ENCODE measurements around the gene FRRS1L.

Gene FRRS1L

GRCh38 chr9:109166771-109167601 lies at the start of gene FRRS1L:
FRRS1L (minus strand) TSS chr9:109167249; CDS start chr9:109167138, 111 bp downstream.
- no peak for DNase-seq (ENCODE audit: low spot score)

GRCh38 chr9:109214414-109214813 lies 47.4 kb upstream of the FRRS1L start:
- no peak for DNase-seq (ENCODE audit: low spot score)

GRCh38 chr9:109213285-109214121 lies 46.5 kb upstream of the FRRS1L start:
- DNase-seq (ENCODE audit: low spot score): no peak

- DNase-seq (ENCODE audit: low spot score): no peak
Measured at GRCh38 chr9:109212768-109213167, 45.7 kb upstream of the FRRS1L start.

GRCh38 chr9:109206670-109207069 lies 39.6 kb upstream of the FRRS1L start:
- DNase-seq (ENCODE audit: low spot score): no peak

- DNase-seq (ENCODE audit: low spot score): no peak
Measured at GRCh38 chr9:109205526-109205925, 38.5 kb upstream of the FRRS1L start.

GRCh38 chr9:109203761-109204360 lies 36.8 kb upstream of the FRRS1L start:
- no peak for DNase-seq (ENCODE audit: low spot score)

- DNase-seq (ENCODE audit: low spot score): no peak
Measured at GRCh38 chr9:109199676-109200075, 32.6 kb upstream of the FRRS1L start.

GRCh38 chr9:109198736-109199382 lies 31.8 kb upstream of the FRRS1L start:
- DNase-seq (ENCODE audit: low spot score): no peak

- no peak for DNase-seq (ENCODE audit: low spot score)
Measured at GRCh38 chr9:109193974-109194556, 27.0 kb upstream of the FRRS1L start.

GRCh38 chr9:109192732-109193361 lies 25.8 kb upstream of the FRRS1L start:
- no peak for DNase-seq (ENCODE audit: low spot score)

GRCh38 chr9:109191746-109192145 lies 24.7 kb upstream of the FRRS1L start:
- no peak for DNase-seq (ENCODE audit: low spot score)

GRCh38 chr9:109190151-109190550 lies 23.1 kb upstream of the FRRS1L start:
- DNase-seq (ENCODE audit: low spot score): no peak

- DNase-seq (ENCODE audit: low spot score): no peak
Measured at GRCh38 chr9:109186857-109187520, 19.9 kb upstream of the FRRS1L start.

- peak; percentile 27 for DNase-seq (ENCODE audit: low spot score)
Measured at GRCh38 chr9:109182940-109183798, 16.1 kb upstream of the FRRS1L start.

GRCh38 chr9:109182550-109182939 lies 15.5 kb upstream of the FRRS1L start:
- no peak for DNase-seq (ENCODE audit: low spot score)

GRCh38 chr9:109181284-109181683 lies 14.2 kb upstream of the FRRS1L start:
- no peak for DNase-seq (ENCODE audit: low spot score)

GRCh38 chr9:109179801-109180523 lies 12.9 kb upstream of the FRRS1L start:
- DNase-seq (ENCODE audit: low spot score): no peak

GRCh38 chr9:109176963-109177362 lies 9.9 kb upstream of the FRRS1L start:
- DNase-seq (ENCODE audit: low spot score): no peak
